HG02870 (cell line): Measurements from ENCODE around the gene NF1.
"Not testable (repeated sequence)": the region's sequence is repeated elsewhere in the genome, so short reads cannot be mapped to it uniquely, and the experiment has no call there.

ENCODE experiments used
- ATAC-seq: cut with Tn5 transposase; IDR thresholded peaks from one replicate; pipeline ENCODE4 v1.9.1; 2021; ENCODE audit warnings: mild to moderate bottlenecking, moderate library complexity; ENCODE audit not compliant: unreplicated experiment

NF1 gene

DNA sequence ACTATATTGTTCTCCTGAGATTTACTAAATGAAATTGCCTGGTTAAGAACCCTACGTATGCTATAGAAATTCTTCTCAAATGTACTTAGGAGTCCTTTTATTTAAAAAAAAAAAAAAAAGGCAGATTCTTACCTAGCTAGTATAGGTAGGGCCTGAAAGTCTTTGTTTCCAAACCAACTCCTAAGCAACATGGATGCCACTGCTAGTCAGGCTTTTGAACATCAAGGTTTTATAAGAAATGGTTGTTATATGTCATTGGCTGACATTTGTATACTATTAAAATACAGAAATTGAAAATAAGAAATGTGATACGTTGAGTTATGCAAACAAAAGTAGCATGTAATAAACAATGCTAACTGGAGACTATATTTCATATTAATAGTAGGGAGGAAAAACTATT, 225.5 kb downstream of the NF1 start:
- ATAC-seq: no peak

DNA sequence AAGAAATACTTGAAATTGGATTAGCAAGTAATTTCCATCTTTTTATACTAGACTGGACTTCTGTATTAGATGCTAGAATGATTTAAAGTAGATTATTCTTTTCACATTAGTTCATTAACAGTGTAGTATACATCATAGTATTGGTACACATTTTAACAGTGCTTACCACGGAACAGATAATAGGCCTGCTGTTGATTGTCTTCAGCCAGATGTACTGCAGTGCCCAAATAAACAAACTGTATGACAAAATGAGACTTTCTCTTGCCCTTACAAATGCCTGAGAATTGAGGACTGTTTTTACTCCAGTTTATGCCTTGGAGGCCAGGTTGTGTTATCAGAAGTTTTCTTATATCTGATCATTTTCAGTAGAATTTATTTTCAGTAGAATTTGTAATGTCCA, 226.0 kb downstream of the NF1 start:
- no peak for ATAC-seq

DNA sequence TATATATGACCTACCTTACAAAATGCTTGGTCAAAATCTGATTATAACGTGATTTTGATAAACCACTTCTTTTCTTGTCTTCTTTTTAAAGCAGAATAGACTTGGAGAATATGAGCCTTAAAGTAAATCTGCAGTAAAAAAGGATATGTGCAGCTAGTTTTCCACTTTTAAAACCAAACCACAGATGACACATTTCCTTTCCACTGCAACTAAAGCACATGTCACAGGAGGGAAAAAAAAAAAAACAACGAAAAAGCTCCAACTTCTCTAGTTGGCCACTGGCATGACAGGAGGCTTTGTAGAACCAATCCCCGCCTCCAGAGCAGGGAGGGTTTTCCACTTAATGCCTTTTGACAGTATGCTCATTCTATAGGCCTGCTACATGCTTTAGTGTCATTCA, 226.7 kb downstream of the NF1 start, which contains the start of gene EVI2A:
TSS of gene EVI2A (minus strand) at position 142 of the 400 bp plus-strand sequence. CDS start 2,609 bp downstream, outside the sequence.
- ATAC-seq: no peak

DNA sequence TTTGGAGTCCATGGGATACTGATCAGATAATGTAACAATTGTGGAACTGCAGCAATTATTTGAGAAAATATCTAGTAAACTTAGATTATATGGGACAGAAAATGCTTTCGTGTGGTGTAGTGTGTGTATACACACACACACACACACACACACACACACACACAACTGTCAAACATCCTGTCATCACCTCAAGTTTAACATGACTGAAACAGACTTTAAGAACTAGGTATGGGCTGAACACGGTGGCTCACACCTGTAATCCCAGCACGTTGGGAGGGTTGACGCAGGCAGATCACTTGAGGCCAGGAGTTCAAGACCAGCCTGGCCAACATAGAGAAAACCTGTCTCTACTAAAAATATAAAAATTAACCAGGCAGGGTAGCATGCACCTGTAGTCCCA, 227.2 kb downstream of the NF1 start:
- no peak for ATAC-seq

DNA sequence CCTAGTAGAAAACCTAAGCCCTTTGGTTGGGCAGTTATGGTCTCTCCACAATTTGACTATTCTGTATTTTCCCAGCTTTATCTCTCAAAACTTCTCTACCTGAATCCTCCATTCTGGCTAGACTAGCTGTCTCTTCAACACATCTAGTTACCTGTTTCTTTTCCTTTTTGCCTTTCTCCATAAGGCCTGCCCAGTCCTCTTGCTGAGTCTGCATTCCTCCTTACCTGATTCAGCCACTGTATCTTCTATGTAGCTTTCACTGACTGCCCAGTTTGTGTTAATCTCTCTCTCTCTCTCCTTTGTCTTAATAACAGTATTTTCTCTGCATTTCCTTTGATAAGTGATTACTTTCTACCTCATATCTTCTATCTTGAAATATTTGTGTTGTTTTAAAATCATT, 228.8 kb downstream of the NF1 start:
- ATAC-seq: no peak

DNA sequence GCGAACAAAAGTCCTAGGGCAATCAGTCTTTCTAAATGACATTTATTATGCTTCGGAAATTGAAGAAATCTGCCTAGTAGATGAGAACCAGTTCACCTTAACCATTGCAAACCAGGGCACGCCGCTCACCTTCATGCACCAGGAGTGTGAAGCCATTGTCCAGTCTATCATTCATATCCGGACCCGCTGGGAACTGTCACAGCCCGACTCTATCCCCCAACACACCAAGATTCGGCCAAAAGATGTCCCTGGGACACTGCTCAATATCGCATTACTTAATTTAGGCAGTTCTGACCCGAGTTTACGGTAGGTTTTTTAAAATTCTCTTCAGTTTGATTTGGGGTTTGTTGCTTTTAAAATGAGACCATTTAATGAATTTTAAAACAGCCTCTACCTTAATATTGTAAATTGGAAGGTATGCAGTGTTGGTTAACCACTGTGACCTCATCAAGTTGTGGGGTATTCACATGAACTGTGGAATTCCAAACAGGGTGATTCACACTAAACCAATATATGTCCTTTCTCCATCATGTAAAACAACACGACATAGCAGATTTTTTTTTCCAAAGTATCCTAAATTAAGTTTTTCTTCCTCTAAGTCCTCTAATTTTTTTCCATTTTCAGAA, 232.9 kb downstream of the NF1 start:
- ATAC-seq: no peak

DNA sequence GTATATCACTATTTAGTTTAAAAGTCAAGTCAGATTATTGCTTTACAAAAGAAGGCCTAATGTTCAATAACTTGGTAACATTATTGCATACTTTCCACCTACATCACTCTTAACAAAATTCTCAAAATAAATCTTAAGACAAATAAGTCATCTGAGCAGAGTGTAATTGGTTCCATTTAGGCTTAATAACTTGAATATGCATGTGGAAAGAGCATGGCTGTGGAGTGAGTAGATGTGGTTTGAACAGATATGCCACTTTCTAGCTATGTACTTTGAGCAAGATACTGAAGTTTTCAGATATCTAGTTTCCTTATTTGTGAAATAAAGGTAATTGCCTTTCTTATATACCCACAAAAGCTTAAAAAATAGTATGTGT, 233.4 kb downstream of the NF1 start:
- ATAC-seq: no peak

DNA sequence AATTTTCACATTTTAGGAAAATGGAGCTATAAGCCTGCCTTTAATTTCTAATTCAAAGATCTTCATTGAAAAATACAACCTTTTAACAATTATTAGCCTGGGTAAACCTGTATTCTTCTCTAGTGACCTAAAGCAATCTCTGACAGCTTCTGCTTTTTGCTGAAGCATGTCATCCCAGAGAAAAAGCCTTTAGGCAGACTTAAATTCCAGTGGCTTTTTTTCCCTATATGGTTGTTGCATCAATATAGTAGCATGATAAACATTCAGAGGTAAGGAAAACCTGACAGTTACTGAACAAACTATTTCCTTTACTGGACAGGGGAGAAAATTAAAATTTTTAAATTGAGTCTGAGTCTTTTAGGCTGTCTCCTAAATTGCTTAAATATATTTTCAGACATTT, 234.4 kb downstream of the NF1 start:
- no peak for ATAC-seq

DNA sequence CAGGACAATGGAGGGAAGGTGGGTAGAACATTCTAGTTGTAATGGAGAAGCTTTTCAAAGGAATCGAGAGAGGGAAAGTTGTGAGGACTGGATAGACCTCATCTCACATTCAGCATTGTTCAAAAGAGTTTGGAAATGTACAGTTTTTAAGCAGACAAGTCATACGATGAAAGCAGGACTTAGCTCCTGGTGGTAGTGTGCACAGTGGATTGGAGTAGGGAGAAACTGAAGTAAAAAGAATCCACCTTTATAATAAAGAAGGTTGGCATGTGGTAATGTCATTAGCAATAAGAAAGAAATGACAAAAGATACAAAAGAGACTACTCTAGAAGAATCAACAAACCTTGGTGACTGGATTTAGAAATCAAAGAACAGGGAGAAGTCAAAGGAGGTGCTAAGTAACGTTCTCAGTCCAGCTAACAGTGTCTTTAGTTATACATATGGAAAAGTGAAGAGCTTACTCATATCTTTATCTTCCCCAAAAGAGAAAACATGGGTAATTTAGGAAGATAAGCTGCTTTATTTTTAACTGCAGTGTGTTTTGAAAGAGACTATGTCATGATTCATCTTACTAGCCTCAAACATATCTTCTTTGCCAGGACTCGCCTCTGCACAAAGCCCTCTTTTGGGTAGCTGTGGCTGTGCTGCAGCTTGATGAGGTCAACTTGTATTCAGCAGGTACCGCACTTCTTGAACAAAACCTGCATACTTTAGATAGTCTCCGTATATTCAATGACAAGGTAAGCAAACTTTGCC, 245.3 kb downstream of the NF1 start:
- ATAC-seq: no peak

DNA sequence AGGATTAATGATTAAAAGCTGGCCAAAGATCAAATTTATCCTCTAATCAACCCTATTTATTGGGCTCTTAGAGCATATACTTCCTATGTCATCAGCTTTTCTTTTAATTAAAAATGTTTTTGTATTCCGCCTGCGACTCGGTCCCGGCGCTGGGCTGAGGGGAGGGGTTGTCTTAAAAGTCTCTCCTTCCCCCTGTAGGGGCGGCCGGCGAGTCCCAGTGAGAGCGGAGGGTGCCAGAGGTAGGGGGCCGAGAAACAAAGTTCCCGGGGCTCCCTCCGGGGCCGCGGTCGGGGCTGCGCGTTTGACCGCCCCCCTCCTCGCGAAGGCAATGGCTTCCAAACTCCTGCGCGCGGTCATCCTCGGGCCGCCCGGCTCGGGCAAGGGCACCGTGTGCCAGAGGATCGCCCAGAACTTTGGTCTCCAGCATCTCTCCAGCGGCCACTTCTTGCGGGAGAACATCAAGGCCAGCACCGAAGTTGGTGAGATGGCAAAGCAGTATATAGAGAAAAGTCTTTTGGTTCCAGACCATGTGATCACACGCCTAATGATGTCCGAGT, 250.5 kb downstream of the NF1 start:
- not testable (repeated sequence) for ATAC-seq

DNA sequence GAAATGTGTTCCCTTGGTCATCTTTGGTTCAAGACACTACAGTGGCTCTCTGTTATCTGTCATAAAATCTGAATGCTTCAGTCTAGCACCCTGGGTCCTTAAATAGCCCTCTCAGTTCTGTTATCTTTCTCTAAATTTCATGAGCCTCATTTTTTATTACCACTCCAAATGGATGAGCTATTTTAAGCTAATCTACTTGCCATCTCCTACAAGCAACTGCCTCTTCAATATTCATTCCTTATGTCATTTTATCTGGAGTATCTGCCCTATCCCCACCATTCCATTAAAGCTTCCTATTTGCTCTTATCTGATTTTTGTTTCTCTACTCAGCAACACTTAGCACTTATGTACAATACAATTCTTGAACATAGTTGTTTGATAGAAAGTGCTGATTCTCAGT, 254.7 kb downstream of the NF1 start:
- ATAC-seq: no peak

DNA sequence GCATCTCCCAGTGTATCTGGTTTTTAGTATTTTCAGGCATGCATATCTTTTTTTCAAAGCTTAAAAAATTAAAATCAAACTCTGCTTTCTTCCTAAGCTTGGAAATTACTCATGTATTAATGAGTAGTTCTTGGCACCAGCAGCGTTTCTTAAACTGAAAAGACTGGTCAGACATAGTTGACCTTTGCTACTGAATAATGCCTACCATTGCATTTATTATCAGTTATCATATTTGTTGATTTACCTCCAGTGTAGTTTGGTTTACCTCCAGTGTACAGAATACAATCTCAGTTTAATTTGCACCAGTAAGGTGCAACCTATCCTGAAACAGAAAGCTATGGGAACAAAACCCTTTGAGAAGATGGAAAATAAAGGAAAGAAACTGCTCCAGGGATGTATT, 261.2 kb downstream of the NF1 start:
- ATAC-seq: no peak

DNA sequence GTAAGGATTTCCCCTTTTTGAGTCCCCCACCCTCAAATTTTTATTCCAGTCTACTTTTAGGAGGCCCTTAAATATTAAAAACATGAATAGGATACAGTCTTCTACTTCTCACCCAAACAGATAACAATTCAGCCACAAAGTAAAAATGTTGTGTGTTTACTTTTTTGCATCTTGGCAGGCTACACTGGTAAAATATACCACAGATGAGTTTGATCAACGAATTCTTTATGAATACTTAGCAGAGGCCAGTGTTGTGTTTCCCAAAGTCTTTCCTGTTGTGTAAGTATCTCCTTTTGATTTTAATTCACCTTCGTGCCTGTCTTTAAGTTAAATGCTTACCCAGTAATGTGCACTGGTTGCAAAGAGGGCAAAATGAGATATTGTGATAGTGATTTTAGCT, 262.3 kb downstream of the NF1 start:
- no peak for ATAC-seq

DNA sequence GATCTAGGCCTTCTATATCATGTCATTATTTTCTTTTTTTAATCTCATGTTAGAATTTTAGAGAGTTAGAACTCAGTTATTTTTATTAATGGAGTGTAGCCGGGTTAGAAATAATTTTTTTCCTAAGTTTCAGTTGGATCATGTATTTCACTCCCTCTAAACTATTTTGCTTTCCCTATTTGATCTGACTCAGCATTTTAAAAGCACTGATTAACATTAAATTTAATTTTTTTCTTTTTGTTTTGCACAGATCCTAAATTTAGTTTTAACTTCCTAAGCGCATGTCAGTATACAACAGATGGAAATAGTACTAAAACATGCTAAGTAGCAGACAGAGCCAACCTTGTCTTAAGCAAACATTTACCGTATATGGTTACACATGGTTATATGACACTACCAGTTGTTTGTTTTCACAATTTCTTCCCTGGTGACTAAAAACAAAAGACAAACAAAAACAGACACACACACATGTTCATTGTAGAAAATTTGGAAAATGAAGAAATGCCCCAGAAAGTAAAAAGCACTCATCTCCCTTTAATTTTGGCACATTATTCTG, 263.1 kb downstream of the NF1 start:
- ATAC-seq: no peak

DNA sequence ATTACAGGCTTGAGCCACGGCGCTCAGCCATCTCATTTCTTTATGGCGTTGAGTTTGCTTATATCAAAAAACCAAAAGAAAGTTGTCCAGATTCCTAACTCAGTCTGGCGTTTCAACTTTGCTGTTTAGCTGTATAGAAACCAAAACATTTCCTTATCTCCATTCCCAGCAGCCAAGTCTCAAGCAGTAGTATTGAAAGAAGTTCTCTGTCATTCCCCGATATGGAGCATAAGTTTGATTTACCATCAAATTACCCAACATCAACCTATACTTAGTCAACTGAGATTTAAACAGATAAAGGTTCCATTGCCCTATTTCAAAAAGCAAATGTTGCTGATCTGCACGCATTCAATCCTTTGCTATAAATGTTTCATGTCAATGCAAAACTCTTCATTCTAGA, 269.2 kb downstream of the NF1 start:
- no peak for ATAC-seq

DNA sequence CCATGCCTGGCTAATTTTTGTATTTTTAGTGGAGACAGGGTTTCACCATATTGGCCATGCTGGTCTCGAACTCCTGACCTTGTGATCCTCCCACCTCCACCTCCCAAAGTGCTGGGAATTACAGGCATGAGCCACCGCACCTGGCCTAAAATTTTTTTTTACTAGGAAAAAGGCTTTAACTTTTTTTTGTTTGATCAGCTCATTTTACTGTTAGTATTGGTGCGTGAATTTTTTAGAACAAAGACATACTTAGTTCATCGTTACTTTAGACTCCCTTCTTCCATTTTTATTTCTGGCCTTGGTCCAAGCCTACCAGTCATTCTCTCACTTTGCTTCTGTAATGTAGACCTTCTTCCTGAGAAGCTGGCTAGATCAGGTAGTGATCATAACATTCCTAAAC, 271.3 kb downstream of the NF1 start:
- ATAC-seq: no peak

DNA sequence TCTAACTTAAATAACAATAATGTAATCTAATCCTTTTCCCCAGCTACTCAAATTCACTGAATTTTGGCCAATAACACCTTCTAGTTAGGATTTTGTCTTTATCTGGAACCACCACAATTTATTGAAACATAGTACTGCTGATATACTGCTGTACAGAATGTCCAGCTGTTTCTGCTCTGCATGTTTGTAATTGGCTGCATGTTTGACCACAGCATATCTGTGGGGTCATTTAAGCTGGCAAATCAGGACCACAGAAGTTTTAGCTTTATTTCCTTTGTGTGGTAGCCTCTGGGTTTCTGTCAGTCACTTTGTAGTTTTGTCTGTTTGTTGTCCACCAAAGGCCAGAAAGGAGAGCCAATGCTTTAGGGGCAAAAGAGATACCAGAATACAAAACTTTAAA, 274.5 kb downstream of the NF1 start:
- no peak for ATAC-seq

DNA sequence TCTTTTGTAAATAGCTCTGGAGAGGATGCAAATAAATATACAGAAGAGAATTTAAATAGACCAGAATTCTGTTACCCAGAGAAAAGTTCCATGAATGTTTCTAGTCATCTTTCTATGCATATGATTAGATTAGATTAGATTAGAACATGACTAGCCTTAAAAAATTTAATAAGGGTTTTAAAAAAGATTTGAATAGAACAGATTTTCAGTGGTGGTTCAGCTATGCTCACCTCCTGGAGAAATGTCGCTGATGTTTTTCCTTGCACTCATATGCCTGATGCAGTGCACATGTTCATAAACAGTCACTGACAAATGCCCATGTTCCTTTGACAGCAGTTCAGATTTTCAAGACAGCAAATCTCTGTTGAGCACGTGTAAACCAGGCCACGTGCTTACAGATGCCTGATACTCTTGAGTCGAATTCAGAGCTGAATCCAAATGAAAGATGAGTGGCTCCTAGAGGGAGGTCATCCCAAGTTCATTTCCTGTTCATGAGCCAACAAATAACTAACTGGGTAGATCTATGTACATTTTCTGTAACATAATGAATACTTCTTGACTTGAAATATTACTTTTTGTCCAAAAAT, 276.8 kb downstream of the NF1 start:
- ATAC-seq: no peak

DNA sequence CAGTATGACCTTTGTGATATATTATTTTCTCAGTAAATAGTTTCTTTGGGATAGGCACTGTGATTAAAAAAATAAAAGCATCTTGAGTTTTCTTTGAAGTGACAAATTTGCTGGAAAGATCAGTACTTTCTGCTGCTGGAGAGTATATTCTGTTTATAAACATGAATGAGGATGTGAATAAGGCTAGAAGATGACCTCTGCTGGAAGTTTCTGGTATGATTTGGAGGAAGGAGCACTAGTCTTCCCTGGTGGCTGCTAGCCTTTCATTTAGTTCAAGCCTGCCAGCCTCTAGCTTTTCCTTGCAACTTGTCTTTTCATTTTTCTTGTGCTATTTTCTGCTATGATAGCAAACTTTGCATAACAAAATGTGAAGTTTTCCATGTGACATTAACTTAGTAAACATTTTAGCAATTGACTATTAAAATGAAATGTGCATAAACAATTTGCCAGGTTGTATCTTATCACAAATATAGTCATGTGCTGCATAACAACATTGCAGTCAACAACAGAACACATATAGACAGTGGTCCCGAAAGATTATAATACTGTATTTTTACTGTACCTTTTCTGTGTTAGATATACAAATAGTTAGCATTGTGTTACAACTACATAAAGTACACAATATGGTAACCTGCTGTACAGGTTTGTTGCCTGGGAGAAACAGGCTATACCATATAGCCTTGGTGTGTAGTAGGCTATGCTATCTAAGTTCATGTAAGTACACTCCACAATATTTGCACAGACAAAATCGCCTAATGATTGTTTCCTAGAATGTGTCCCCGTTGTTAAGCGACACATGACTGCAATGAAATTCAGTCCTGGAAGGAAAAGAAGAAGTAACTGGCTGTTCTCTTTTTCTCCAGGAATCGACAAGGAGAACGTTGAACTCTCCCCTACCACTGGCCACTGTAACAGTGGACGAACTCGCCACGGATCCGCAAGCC, 278.6 kb downstream of the NF1 start:
- ATAC-seq: no peak

DNA sequence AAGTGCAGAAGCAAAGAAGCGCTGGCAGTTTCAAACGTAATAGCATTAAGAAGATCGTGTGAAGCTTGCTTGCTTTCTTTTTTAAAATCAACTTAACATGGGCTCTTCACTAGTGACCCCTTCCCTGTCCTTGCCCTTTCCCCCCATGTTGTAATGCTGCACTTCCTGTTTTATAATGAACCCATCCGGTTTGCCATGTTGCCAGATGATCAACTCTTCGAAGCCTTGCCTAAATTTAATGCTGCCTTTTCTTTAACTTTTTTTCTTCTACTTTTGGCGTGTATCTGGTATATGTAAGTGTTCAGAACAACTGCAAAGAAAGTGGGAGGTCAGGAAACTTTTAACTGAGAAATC, 279.3 kb downstream of the NF1 start:
- no peak for ATAC-seq

DNA sequence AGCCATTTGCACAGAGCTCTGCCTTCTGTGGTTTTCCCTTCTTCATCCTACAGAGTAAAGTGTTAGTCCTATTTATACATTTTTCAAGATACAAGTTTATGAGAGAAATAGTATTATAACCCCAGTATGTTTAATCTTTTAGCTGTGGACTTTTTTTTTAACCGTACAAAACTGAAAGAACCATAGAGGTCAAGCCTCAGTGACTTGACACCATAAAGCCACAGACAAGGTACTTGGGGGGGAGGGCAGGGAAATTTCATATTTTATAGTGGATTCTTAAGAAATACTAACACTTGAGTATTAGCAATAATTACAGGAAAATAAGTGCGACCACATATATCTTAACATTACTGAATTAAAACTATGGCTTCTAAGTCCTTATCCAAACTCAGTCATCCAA, 279.7 kb downstream of the NF1 start:
- no peak for ATAC-seq
